ENCODE measurements around the gene DCUN1D3. TPM values are rescaled to one million over a fixed set of nuclear protein-coding genes. Genes with fewer than 3 reads are reported as not detected.

The DCUN1D3 gene
- total and polyA plus RNA-seq, 9 donors: 2.6 to 18.2 (median 12.2) TPM

GRCh38 chr16:20903116-20903898 lies 3.1 kb upstream of the DCUN1D3 start:
- intact Hi-C loops (cut with DNase I): loop anchor here in 2 of 4 donors (5.0 kb wide), 1 partner anchor 51 kb away; no protein-coding TSS in a partner anchor
- TF ChIP-seq POLR2A (IDR thresholded peaks at IDR 0.05) (no peak), EP300 (IDR thresholded peaks at IDR 0.05) (no peak), CTCF (IDR thresholded peaks at IDR 0.05) (no peak)
- DNase-seq: no peak
- Histone ChIP-seq H3K27ac (peak overlapping the region in 1 of 2 donors; percentile 5), H3K4me3 (no peak overlapping the region), H3K27me3 (no peaks in the 10 kb centered on the region), H3K9me3 (no peaks in the 10 kb centered on the region), H3K4me1 (ENCODE audit: insufficient read depth) (peaks cover 16% of the 10 kb centered on the region), H3K36me3 (no peaks in the 10 kb centered on the region)
- 91 to 94% (median 92%) methylated on average over 5 of the region's 5 CpGs for WGBS, 3 donors

GRCh38 chr16:20902426-20902825 lies 2.3 kb upstream of the DCUN1D3 start:
- WGBS, 3 donors: 80 to 87% (median 84%) methylated on average over 6 of the region's 6 CpGs

GRCh38 chr16:20901436-20902112 lies 1.4 kb upstream of the DCUN1D3 start:
- Histone ChIP-seq H3K4me3 (peak overlapping the region; percentile 83), H3K4me1 (ENCODE audit: insufficient read depth) (peaks cover 14% of the 10 kb centered on the region), H3K27me3 (no peaks in the 10 kb centered on the region), H3K9me3 (no peaks in the 10 kb centered on the region), H3K27ac (peak overlapping the region; percentile 87 to 96), H3K36me3 (no peaks in the 10 kb centered on the region)
- DNase-seq: peak; percentile 51 to 67 (median 55)
- intact Hi-C loops (cut with DNase I): loop anchor here in 2 of 4 donors (5.0 kb wide), 1 partner anchor 49 kb away; no protein-coding TSS in a partner anchor
- TF ChIP-seq POLR2A (IDR thresholded peaks at IDR 0.05): peak; percentile 14
- TF ChIP-seq EP300 (IDR thresholded peaks at IDR 0.05): no peak
- 18 to 22% (median 22%) methylated on average over 27 of the region's 27 CpGs for WGBS, 3 donors

More at GRCh38 chr16:20902426-20902825, 2.3 kb upstream of the DCUN1D3 start:
- no peak overlapping the region for H3K4me3 ChIP-seq
- intact Hi-C loops (cut with DNase I): loop anchor here in 2 of 4 donors (5.0 kb wide), 1 partner anchor 50 kb away; no protein-coding TSS in a partner anchor
- no peaks in the 10 kb centered on the region for H3K27me3 ChIP-seq
- peaks cover 16% of the 10 kb centered on the region for H3K4me1 ChIP-seq (ENCODE audit: insufficient read depth)
- no peak overlapping the region for H3K27ac ChIP-seq
- no peaks in the 10 kb centered on the region for H3K9me3 ChIP-seq
- no peaks in the 10 kb centered on the region for H3K36me3 ChIP-seq
- no peak for DNase-seq
- TF ChIP-seq POLR2A (IDR thresholded peaks at IDR 0.05) (no peak), CTCF (IDR thresholded peaks at IDR 0.05) (no peak), EP300 (IDR thresholded peaks at IDR 0.05) (no peak)

GRCh38 chr16:20901068-20901435 lies 894 bp upstream of the DCUN1D3 start:
- intact Hi-C loops (cut with DNase I): loop anchor here in 2 of 4 donors (5.0 kb wide), 1 partner anchor 49 kb away; no protein-coding TSS in a partner anchor
- peaks cover 11% of the 10 kb centered on the region for H3K4me1 ChIP-seq (ENCODE audit: insufficient read depth)
- no peak for DNase-seq
- peak overlapping the region; percentile 87 to 96 for H3K27ac ChIP-seq
- no peaks in the 10 kb centered on the region for H3K27me3 ChIP-seq
- TF ChIP-seq CTCF (IDR thresholded peaks at IDR 0.05): no peak
- TF ChIP-seq EP300 (IDR thresholded peaks at IDR 0.05): no peak
- no peak for TF ChIP-seq POLR2A (IDR thresholded peaks at IDR 0.05)
- no peaks in the 10 kb centered on the region for H3K36me3 ChIP-seq
- H3K4me3 ChIP-seq: peak overlapping the region; percentile 83
- 0 to 1% (median 1%) methylated on average over 17 to 20 of the region's 20 CpGs for WGBS, 3 donors
- no peaks in the 10 kb centered on the region for H3K9me3 ChIP-seq
